Keratinocyte (primary cell): ENCODE data around the gene INPP5A. TPM values are rescaled to one million over a fixed set of nuclear protein-coding genes. Genes with fewer than 3 reads are reported as not detected.

Experiments used
- DNase-seq: peaks from one replicate; pipeline ENCODE4 v3.0.0-alpha.2; 2011; ENCODE audit warnings: low read depth, missing footprints, low spot score
- FAIRE-seq: peaks from 2 replicates; lab custom pipeline; 2011; peaks lifted over from hg19 to GRCh38; lab: Jason Lieb, UNC
- H2AFZ ChIP-seq: 2 replicates; pipeline ENCODE4 v1.6.0; 2012; ENCODE audit warnings: low read length, control low read depth, inconsistent platforms; ENCODE audit not compliant: control insufficient read depth
- H3K27ac ChIP-seq: 2 replicates; pipeline ENCODE4 v1.5.1; 2011; ENCODE audit warnings: low read length; ENCODE audit not compliant: control insufficient read depth, insufficient read depth
- H3K27me3 ChIP-seq: 3 replicates; pipeline ENCODE4 v1.6.0; 2011; ENCODE audit warnings: low read length; ENCODE audit not compliant: control insufficient read depth, insufficient read depth; ENCODE audit errors: extremely low read depth
- H3K36me3 ChIP-seq, 2 experiments: 2 replicates in 1 of 2; 3 replicates in 1 of 2; pipeline ENCODE4 v1.5.1; 2011; ENCODE audit warnings: low read length in 2 of 2, mild to moderate bottlenecking in 1 of 2; ENCODE audit not compliant: control insufficient read depth in 2 of 2, insufficient read depth in 2 of 2; ENCODE audit errors: extremely low read depth in 1 of 2
- H3K4me1 ChIP-seq: 3 replicates; pipeline ENCODE4 v1.5.1; 2011; ENCODE audit warnings: low read length; ENCODE audit not compliant: control insufficient read depth, insufficient read depth; ENCODE audit errors: extremely low read depth
- H3K4me2 ChIP-seq: 3 replicates; pipeline ENCODE4 v1.6.0; 2011; ENCODE audit warnings: low read depth, low read length; ENCODE audit not compliant: control insufficient read depth, insufficient read depth; ENCODE audit errors: extremely low read depth
- H3K4me3 ChIP-seq, 3 experiments: fragments of 200-600 bp in 1 of 3; sonication (generic) in 1 of 3; 2 replicates in 2 of 3; 3 replicates in 1 of 3; pipeline ENCODE4 v1.5.1; 2011 to 2016; ENCODE audit warnings: low read length in 3 of 3, mild to moderate bottlenecking in 3 of 3, control low read depth in 2 of 3, inconsistent platforms in 1 of 3, low read depth in 1 of 3, mixed read lengths in 1 of 3, mixed run types in 1 of 3, moderate library complexity in 1 of 3; ENCODE audit not compliant: control insufficient read depth in 2 of 3, insufficient read depth in 2 of 3; ENCODE audit errors: extremely low read depth in 1 of 3
- H3K79me2 ChIP-seq: 2 replicates; pipeline ENCODE4 v1.6.0; 2012; ENCODE audit warnings: low read length; ENCODE audit not compliant: control insufficient read depth, insufficient read depth
- H3K9ac ChIP-seq: 3 replicates; pipeline ENCODE4 v1.6.0; 2011; ENCODE audit warnings: low read length; ENCODE audit not compliant: control insufficient read depth, insufficient read depth; ENCODE audit errors: extremely low read depth
- H3K9me1 ChIP-seq: 3 replicates; pipeline ENCODE4 v1.6.0; 2011; ENCODE audit warnings: low read length; ENCODE audit not compliant: control insufficient read depth, insufficient read depth; ENCODE audit errors: extremely low read depth
- H3K9me3 ChIP-seq: 2 replicates; pipeline ENCODE4 v1.5.1; 2012; ENCODE audit warnings: low read depth, low read length; ENCODE audit not compliant: control insufficient read depth
- H4K20me1 ChIP-seq: 3 replicates; pipeline ENCODE4 v1.6.0; 2011; ENCODE audit warnings: low read length; ENCODE audit not compliant: control insufficient read depth, insufficient read depth; ENCODE audit errors: extremely low read depth
- CTCF ChIP-seq, 3 experiments: IDR thresholded peaks in 1 of 3; conservative IDR thresholded peaks in 1 of 3; optimal IDR thresholded peaks in 1 of 3; 2 replicates in 2 of 3; 3 replicates in 1 of 3; pipeline versions ENCODE3 to v1.5.1; 2011; ENCODE audit warnings: low read length in 3 of 3, mild to moderate bottlenecking in 3 of 3, moderate library complexity in 2 of 3, control low read depth in 1 of 3, inconsistent platforms in 1 of 3; ENCODE audit not compliant: insufficient read depth in 2 of 3; ENCODE audit errors: extremely low read depth in 1 of 3
- EZH2 ChIP-seq: IDR thresholded peaks from one replicate; pipeline ENCODE4 v1.6.1; 2012; ENCODE audit warnings: inconsistent platforms, mild to moderate bottlenecking, low read length, moderate library complexity
- dilution Hi-C: fragments of 300-500 bp; cut with MboI; formaldehyde crosslinking; loops from one replicate; pipeline ENCODE4 v1.7.0; 2020; ENCODE audit warnings: low sequenced_read_pairs; ENCODE audit not compliant: extremely low pct_ligation_motif_present
- polyA plus RNA-seq, 5 experiments: library from polyadenylated mRNA; depleted of rRNA in 3 of 5; stranded (reverse) in 3 of 5; stranded (forward) in 1 of 5; unstranded in 1 of 5; fragments of >200 nt; gene quantifications; 1 replicate in 1 of 5; 2 replicates in 3 of 5; 3 replicates in 1 of 5; pipeline versions ENCODE4 v1.2.1 to v1.2.3, GENCODE V29; 2011 to 2012; ENCODE audit warnings: missing spikeins in 2 of 5, low read depth in 1 of 5, low replicate concordance in 1 of 5

The INPP5A gene
- polyA plus RNA-seq, 1 donor (not counting 4 experiments of a cell fraction or from before 2014, with no cell fraction given), result 11.2 TPM

GRCh38 chr10:132533571-132534260 lies 3.9 kb upstream of the INPP5A start:
- H3K4me2 ChIP-seq, result no peak overlapping the region
- H4K20me1 ChIP-seq, result no peaks in the 10 kb centered on the region
- H3K9ac ChIP-seq, result no peak overlapping the region
- no peak overlapping the region for H2AFZ ChIP-seq
- H3K27me3 ChIP-seq, result peaks cover 9% of the 10 kb centered on the region
- dilution Hi-C loops, result no loop called here
- H3K36me3 ChIP-seq, result no peaks in the 10 kb centered on the region
- TF ChIP-seq CTCF (optimal IDR thresholded peaks at IDR 0.05 in 1 of 3, IDR thresholded peaks at IDR 0.05 in 1 of 3, conservative IDR thresholded peaks at IDR 0.05 in 1 of 3; ENCODE audit: extremely low read depth in 1 of 3, insufficient read depth in 2 of 3, low read length in 3 of 3), result no peak
- no peak for TF ChIP-seq EZH2
- no peaks in the 10 kb centered on the region for H3K9me1 ChIP-seq
- H3K4me3 ChIP-seq, result no peak overlapping the region
- H3K4me1 ChIP-seq, result peaks cover 18% of the 10 kb centered on the region
- H3K27ac ChIP-seq, result no peak overlapping the region
- no peak for FAIRE-seq
- no peak for DNase-seq
- no peaks in the 10 kb centered on the region for H3K9me3 ChIP-seq
- H3K79me2 ChIP-seq, result peaks cover 7% of the 10 kb centered on the region

DNA sequence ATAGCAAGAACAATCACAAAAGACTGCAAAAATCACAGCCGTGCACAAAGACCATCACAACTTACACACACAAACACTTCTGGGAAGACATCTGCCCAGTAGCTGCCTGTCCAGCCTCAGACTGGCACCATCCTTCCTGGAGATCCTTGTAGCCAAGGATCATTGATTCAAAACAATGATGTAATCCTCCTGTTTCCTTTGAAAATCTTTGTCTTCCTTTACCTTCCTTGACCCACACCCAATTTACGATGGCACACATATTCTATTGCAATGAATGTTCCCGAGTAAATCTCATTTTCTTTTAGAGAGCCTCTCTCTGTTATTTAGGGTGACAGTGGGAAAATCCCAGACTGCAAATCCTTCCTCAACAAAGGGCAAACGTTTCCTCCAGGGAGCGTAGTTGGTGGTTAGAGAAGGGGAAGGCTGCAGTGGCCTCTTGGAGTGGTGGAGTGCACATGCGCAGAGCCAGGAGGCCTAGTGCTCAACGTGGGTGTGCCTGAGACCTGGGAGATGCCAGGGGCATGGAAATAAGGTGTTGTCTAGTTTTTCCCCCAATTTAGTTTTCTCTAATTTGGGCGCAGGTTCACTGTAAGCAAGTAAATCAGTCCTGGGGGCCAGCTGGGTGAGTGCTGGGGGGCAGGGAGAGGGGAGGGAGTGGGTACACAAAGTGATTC lies 3.1 kb upstream of the INPP5A start:
- H3K36me3 ChIP-seq, result no peaks in the 10 kb centered on the region
- H4K20me1 ChIP-seq, result no peaks in the 10 kb centered on the region
- DNase-seq (no peak), FAIRE-seq (no peak)
- no peak overlapping the region for H3K4me3 ChIP-seq
- no peak overlapping the region for H3K9ac ChIP-seq
- H3K79me2 ChIP-seq, result peaks cover 7% of the 10 kb centered on the region
- H2AFZ ChIP-seq, result no peak overlapping the region
- no peaks in the 10 kb centered on the region for H3K9me3 ChIP-seq
- peaks cover 1% of the 10 kb centered on the region for H3K27me3 ChIP-seq
- H3K4me2 ChIP-seq, result no peak overlapping the region
- H3K4me1 ChIP-seq, result peaks cover 23% of the 10 kb centered on the region
- TF ChIP-seq EZH2, result no peak
- TF ChIP-seq CTCF (optimal IDR thresholded peaks at IDR 0.05 in 1 of 3, IDR thresholded peaks at IDR 0.05 in 1 of 3, conservative IDR thresholded peaks at IDR 0.05 in 1 of 3; ENCODE audit: extremely low read depth in 1 of 3, insufficient read depth in 2 of 3, low read length in 3 of 3), result no peak
- no peaks in the 10 kb centered on the region for H3K9me1 ChIP-seq
- dilution Hi-C loops, result no loop called here
- no peak overlapping the region for H3K27ac ChIP-seq
